Natural killer cell treated with Interleukin-12 subunit alpha and Interleukin-12 subunit beta and Interleukin-15 and Interleukin-18, amount 100 ng/mL, for 72 hours (primary cell): ENCODE results near the gene CYB5B. TPM values are rescaled to one million over a fixed set of nuclear protein-coding genes. Genes with fewer than 3 reads are reported as not detected.

Experiments used
- ATAC-seq, 2 donors: fragments of 150-1000 bp; cut with Tn5 transposase in 1 of 2; sonication (Bioruptor Pico), chemical (Tn5 transposase) in 1 of 2; 2 replicates each; pipeline ENCODE4 v1.10.0; 2021
- DNase-seq: peaks from one replicate; pipeline ENCODE4 v3.0.0; 2022; ENCODE audit warnings: low spot score
- H3K27ac Mint-ChIP-seq, 2 donors: 1 replicate in 1 of 2; 2 replicates in 1 of 2; pipeline ENCODE4 v1.8.0; 2022; ENCODE audit warnings: mixed read lengths in 2 of 2, mild to moderate bottlenecking in 1 of 2, moderate library complexity in 1 of 2
- H3K27me3 Mint-ChIP-seq, 2 donors: 1 replicate in 1 of 2; 2 replicates in 1 of 2; pipeline ENCODE4 v1.8.0; 2022; ENCODE audit warnings: mixed read lengths in 2 of 2
- H3K36me3 Mint-ChIP-seq: one replicate; pipeline ENCODE4 v1.8.0; 2022; ENCODE audit warnings: mixed read lengths
- H3K4me1 Mint-ChIP-seq, 2 donors: 1 replicate in 1 of 2; 2 replicates in 1 of 2; pipeline ENCODE4 v1.8.0; 2022; ENCODE audit warnings: low read depth in 2 of 2, mixed read lengths in 2 of 2, mild to moderate bottlenecking in 1 of 2
- H3K4me3 Mint-ChIP-seq: one replicate; pipeline ENCODE4 v1.8.0; 2022; ENCODE audit warnings: mixed read lengths
- H3K9me3 Mint-ChIP-seq: 2 replicates; pipeline ENCODE4 v1.8.0; 2022; ENCODE audit warnings: mixed read lengths
- total RNA-seq, 2 donors: library from RNA; stranded (reverse); gene quantifications; one replicate each; pipeline ENCODE4 v1.2.3, GENCODE V29; 2022

The CYB5B gene
- total RNA-seq, 2 donors from 2014 or later, result 162 to 230 TPM

DNA sequence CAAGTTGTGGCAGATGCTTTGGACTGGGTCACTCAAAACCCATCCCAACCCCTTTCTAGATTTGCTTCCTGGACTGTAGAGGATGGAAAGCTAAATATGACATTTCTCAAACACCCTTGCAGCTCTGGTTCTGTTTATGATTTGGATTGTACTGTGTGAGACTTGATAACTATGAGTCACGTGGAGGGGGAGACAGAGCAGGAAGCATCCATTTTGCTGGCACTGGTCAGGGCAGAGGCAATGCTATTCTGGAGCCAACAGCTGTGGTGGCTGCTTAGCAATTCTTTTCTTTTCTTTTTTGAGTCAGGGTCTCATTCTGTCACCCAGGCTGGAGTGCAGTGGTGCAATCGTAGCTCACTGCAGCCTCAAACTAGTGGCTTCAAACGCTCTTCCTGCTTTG lies 25.1 kb upstream of the CYB5B start:
- ATAC-seq, result peak; percentile 70 to 80
- H3K4me1 Mint-ChIP-seq, result peaks cover 17 to 26% of the 10 kb centered on the region in 2 donors
- H3K9me3 Mint-ChIP-seq, result no peaks in the 10 kb centered on the region
- no peaks in the 10 kb centered on the region for H3K36me3 Mint-ChIP-seq
- peak overlapping the region; percentile 34 for H3K4me3 Mint-ChIP-seq
- peak overlapping the region in 1 of 2 donors; percentile 82 for H3K27ac Mint-ChIP-seq
- no peaks in the 10 kb centered on the region for H3K27me3 Mint-ChIP-seq
- DNase-seq, result no peak

DNA sequence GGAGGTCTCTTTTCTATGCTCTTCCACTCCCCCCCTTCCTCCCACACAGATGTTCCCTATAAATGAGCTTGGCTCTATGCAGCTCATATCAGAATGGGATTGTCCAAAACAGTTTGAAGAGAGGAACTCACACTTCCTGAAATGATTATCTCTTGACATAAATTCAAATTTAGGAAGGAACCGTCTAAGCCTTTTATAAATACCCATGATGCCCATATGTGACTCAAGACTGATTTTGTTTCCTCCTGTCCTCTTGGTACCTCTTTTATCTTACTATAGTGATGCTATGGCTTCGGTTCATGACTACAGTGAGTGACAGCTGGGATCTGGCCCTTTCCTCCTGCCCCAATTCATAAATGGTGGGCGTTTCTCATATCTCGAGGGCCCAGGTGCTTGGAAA lies 22.0 kb upstream of the CYB5B start:
- ATAC-seq, result no peak
- peak overlapping the region in 1 of 2 donors; percentile 22 for H3K27ac Mint-ChIP-seq
- H3K4me3 Mint-ChIP-seq, result no peak overlapping the region
- H3K9me3 Mint-ChIP-seq, result no peaks in the 10 kb centered on the region
- no peaks in the 10 kb centered on the region for H3K36me3 Mint-ChIP-seq
- H3K27me3 Mint-ChIP-seq, result no peaks in the 10 kb centered on the region
- DNase-seq, result no peak
- H3K4me1 Mint-ChIP-seq, result peaks cover 8 to 20% of the 10 kb centered on the region in 2 donors

DNA sequence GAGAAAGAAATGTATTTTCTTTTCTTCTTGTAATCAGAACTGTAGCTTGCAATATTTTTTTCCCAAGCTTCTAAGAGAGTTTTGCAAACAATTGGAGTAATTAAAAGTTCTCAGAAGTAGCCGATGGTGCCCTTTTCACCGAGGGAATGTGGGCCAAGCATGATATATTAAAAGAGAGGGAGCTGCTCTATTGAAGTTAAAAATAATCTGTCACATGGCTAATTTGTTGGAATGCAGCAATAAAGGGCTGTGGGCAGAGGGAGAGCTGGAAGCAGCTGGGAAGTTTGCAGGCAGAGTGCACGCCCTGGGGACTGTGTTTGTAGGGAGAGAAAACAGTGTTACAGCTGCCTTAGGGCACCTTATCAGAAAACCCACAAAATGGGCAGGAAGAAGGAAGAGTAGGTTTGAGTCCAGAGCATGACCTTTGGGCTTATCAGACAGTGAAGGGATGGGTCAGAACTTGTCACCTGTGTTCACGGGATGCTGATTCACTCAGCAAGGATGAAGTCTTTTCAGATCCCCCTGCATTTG lies 20.1 kb upstream of the CYB5B start:
- DNase-seq, result no peak
- no peaks in the 10 kb centered on the region for H3K27me3 Mint-ChIP-seq
- H3K36me3 Mint-ChIP-seq, result no peaks in the 10 kb centered on the region
- ATAC-seq, result no peak
- H3K4me1 Mint-ChIP-seq, result peaks cover 4 to 9% of the 10 kb centered on the region in 2 donors
- no peak overlapping the region for H3K27ac Mint-ChIP-seq
- no peak overlapping the region for H3K4me3 Mint-ChIP-seq
- no peaks in the 10 kb centered on the region for H3K9me3 Mint-ChIP-seq

DNA sequence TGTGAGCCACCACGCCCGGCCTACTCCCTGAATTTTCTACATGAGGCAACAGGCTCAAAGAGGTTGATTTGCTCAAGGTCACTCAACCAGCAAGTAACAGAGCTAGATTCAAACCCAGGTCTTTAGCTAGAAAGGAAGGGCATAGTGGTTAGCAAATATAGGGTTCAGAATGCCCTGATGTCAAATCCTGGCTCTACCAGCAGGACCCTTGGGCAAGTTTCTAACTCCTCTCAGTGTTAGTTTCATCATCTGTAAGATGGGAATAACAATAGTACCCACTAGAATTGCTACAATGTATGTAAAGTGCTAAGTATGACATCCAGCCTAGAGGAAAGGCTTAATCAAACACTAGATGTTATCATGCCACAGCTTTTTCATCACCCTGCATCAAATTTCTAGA lies 19.1 kb upstream of the CYB5B start:
- DNase-seq (no peak), ATAC-seq (no peak)
- Mint-ChIP-seq H3K9me3 (no peaks in the 10 kb centered on the region), H3K27me3 (no peaks in the 10 kb centered on the region), H3K27ac (no peak overlapping the region), H3K4me1 (peaks cover 2 to 5% of the 10 kb centered on the region in 2 donors), H3K4me3 (no peak overlapping the region), H3K36me3 (no peaks in the 10 kb centered on the region)

DNA sequence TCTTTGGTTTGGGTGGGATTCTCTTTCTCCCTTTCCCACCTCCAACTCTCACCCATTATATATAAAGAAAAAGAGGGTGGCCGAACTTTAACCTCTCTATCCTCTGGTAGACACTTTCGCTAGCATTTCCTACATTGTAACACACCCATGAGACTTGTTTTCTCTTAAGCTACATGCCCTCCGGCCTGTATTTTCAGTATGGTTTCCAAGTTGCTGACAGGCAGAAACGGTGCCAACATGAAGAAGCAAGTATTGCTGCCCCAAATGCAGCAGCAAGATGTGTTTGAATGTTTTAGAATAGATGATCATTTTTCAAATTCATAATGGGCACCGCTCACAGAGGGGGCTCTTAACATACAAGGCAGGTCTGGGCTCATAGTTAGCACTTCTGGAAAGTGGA lies 18.7 kb upstream of the CYB5B start:
- Mint-ChIP-seq H3K27me3 (no peaks in the 10 kb centered on the region), H3K27ac (peak overlapping the region in 1 of 2 donors; percentile 41), H3K36me3 (no peaks in the 10 kb centered on the region), H3K4me3 (no peak overlapping the region), H3K9me3 (no peaks in the 10 kb centered on the region), H3K4me1 (peaks cover 4 to 6% of the 10 kb centered on the region in 2 donors)
- ATAC-seq (no peak), DNase-seq (no peak)

DNA sequence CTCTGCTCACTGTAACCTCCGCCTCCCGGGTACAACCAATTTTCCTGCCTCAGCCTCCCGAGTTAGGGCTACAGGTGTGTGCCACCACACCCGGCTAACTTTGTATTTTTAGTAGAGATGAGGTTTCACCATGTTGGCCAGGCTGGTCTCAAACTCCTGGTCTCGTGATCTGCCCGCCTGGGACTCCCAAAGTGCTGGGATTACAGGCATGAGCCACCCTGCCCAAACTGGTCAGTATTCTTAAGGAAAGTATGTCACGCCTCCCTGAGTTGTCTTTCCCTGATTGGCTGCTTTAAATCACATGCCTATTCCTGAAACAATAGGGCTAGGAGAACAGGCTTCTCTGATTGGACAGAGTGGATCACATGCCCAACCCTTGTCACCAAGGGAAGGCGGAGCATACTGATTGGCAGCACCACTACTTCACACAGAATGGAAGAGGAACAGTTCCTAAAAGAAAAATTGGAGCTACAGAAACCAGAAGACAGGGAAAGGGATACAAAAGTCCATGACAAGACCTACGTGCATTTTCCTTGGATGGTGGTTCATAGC lies 17.6 kb upstream of the CYB5B start:
- Mint-ChIP-seq H3K4me1 (peaks cover 10 to 13% of the 10 kb centered on the region in 2 donors), H3K4me3 (no peak overlapping the region)

DNA sequence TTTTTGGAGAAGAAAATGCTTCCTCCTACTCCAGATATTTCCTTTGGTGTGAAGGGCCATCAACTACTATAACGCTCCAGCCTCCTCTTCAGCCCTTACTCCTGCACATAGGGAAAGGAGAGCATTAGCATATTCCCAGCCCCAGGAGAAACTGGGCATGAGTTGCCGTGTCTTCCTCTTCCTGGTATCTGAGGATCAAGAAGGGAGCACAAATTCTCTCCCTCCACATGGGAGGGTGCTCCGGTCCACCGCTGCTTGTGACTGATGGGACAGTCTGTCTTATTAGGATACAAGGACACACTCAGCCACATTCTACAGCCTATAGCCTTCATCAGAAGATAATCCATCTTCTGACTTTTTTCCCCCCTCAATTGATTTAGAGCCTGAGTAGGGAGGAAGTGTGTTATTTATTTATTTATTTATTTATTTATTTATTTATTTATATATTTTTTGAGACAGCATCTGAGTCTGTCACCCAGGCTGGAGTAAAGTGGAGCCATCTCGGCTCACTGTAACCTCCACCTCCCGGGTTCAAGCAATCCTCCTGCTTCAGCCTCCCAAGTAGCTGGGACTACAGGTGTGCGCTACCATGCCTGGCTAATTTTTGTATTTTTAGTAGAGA lies 16.6 kb upstream of the CYB5B start:
- Mint-ChIP-seq H3K36me3 (no peaks in the 10 kb centered on the region), H3K27ac (no peak overlapping the region), H3K4me1 (peaks cover 10 to 13% of the 10 kb centered on the region in 2 donors), H3K27me3 (no peaks in the 10 kb centered on the region), H3K9me3 (no peaks in the 10 kb centered on the region), H3K4me3 (no peak overlapping the region)
- DNase-seq (no peak), ATAC-seq (no peak)

More for the DNA sequence above, 17.6 kb upstream of the CYB5B start:
- DNase-seq, result no peak
- Mint-ChIP-seq H3K36me3 (no peaks in the 10 kb centered on the region), H3K27ac (no peak overlapping the region), H3K27me3 (no peaks in the 10 kb centered on the region), H3K9me3 (no peaks in the 10 kb centered on the region)
- no peak for ATAC-seq

DNA sequence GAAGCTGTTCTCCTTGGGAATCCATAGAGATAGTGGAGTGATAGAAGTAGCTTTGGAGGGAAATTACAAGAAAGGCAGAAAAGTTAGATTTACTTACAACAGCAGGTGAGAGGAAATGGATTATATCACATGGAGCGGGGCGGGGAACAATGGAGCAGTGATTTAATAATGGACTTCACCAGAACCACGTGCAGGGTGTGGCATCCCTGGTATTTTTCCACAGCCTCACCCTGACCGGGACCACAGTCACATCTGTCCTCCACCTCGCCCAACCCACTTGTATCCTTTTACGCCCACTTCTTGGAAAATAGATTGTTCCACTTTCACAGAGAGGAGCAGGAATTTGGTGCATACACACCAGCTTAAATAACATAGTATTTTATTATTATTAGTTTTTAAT lies 15.9 kb upstream of the CYB5B start:
- ATAC-seq, result no peak
- Mint-ChIP-seq H3K27ac (no peak overlapping the region), H3K27me3 (no peaks in the 10 kb centered on the region)

DNA sequence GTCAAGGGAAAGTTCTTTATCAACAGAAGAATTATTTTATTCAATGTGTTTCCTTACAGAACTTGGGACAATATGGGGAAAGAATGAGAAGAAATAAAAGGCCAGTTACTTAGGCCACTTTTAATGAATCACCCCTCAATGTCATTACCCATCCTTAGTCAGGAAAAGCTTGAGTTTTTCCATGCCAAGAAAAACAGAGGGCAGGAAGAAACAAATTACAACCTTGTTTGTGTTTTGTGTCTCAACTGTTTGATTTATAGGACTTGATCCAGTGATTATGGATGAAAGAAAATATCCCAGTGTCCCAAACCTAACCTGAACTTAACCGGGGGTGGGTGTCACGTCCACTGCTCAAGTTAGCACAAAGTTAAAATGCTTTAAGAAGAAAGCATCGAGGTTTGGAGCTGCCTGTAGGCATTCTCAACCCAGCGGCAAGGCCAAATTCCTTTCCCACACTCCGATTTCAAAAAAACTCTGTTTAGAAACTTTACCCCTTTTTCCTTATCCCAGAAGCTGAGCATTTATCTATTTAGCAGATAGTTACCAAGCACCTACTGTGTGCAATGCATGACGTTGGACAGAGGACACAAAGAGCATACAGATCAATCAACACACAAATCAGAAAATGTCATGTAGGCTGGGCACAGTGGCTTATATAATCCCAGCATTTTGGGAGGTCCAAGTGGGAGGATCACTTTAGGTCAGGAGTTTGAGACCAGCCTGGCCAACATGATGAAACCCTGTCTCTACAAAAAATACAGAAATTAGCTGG lies 14.0 kb upstream of the CYB5B start:
- DNase-seq (no peak), ATAC-seq (no peak)
- Mint-ChIP-seq H3K4me1 (peaks cover 10 to 13% of the 10 kb centered on the region in 2 donors), H3K4me3 (no peak overlapping the region), H3K27me3 (no peaks in the 10 kb centered on the region), H3K9me3 (no peaks in the 10 kb centered on the region), H3K27ac (peak overlapping the region in 1 of 2 donors; percentile 88), H3K36me3 (no peaks in the 10 kb centered on the region)

More for the DNA sequence above, 15.9 kb upstream of the CYB5B start:
- DNase-seq, result no peak
- Mint-ChIP-seq H3K9me3 (no peaks in the 10 kb centered on the region), H3K4me3 (no peak overlapping the region), H3K36me3 (no peaks in the 10 kb centered on the region), H3K4me1 (peaks cover 10 to 13% of the 10 kb centered on the region in 2 donors)

DNA sequence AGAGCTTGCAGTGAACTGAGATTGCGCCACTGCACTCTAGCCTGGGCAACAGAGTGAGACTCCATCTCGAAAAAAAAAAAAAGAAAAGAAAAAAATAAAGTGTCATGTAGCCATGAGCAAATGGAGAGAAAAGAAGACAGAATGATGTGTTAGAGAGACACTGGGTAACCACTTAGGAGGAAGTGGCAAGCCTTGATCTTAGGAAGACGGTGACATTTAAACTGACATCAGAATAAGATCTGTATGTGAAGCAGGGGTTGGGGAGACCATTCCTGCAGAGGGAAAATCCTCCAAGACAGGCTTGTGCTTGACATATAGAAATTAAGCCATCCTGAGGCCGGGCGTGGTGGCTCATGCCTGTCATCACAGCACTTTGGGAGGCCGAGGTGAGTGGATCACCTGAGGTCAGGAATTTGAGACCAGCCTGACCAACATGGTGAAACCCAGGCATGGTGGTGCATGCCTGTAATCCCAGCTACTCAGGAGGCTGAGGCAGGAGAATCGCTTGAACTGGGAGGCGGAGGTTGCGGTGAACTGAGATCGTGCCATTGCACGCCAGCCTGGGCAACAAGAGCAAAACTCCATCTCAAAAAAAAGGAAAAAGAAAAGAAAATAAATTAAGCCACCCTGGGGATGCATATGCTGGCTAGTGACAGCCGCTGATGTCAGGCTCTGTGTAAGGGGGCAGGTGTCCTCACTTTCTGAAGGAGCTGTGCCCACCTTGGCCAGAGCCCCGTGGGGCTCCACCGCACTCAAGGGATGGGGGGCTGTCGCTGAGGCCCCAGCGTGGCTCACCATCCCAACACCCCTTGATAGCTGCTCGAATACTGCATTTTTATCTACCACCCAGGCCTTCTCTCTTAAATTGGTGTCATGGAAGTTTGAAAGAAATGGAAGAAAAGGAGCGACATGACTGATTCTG lies 13.1 kb upstream of the CYB5B start:
- H3K27me3 Mint-ChIP-seq, result no peaks in the 10 kb centered on the region
- peaks cover 10 to 13% of the 10 kb centered on the region in 2 donors for H3K4me1 Mint-ChIP-seq
- ATAC-seq (peak; percentile 31 to 43), DNase-seq (no peak)
- H3K9me3 Mint-ChIP-seq, result no peaks in the 10 kb centered on the region
- no peak overlapping the region for H3K4me3 Mint-ChIP-seq
- H3K27ac Mint-ChIP-seq, result peak overlapping the region in 1 of 2 donors; percentile 88
- no peaks in the 10 kb centered on the region for H3K36me3 Mint-ChIP-seq

DNA sequence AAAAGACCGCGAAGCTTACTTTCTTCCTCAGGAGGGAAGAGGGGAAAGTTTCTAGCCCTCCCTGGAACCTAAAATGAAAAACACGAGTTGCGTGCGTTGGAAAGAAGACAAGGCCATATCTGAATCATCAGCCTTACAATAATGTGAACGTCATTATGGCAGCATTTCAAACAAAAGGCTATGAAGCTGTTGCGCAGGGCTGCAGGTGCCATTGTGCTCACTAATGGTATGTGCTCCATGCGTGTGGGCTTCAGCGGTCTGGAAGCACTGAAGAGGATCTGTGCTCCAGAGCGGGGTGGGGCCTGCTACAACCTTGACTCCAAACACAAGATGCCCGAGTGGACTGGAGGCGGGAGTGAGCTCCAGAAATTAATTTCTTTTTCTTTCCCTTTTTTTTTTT lies 12.1 kb upstream of the CYB5B start:
- Mint-ChIP-seq H3K36me3 (no peaks in the 10 kb centered on the region), H3K4me1 (peaks cover 7 to 13% of the 10 kb centered on the region in 2 donors), H3K27me3 (no peaks in the 10 kb centered on the region), H3K27ac (no peak overlapping the region), H3K9me3 (no peaks in the 10 kb centered on the region), H3K4me3 (no peak overlapping the region)
- DNase-seq (no peak), ATAC-seq (no peak)

DNA sequence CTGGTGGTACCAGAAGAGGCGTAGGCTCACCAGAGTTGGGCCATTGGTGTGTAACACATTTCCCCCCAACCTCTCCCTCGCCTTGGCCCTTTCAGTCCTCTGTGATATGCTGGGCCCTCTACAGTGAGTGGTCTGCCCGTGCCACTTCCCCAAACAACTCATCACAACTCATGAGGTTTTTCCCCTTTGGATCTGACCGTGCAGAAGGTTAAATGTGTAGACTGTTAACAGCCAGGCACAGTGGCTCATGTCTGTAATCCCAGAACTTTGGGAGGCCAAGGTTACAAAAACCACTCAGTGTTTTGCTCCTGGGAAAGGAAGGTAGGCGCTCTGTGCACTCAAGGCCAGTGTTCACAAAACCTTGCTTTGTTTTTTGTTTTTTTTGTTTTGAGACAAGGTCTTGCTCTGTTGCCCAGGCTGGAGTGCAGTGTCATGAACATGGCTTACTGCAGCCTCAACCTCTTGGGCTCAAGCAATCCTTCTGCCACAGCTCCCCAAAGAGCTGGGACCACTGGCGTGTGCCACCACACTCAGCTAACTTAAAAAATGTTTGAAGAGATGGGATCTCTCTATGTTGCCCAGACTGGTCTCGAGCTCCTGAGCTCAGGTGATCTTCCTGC lies 11.3 kb upstream of the CYB5B start:
- H3K9me3 Mint-ChIP-seq, result no peaks in the 10 kb centered on the region
- DNase-seq, result no peak
- H3K27me3 Mint-ChIP-seq, result no peaks in the 10 kb centered on the region
- no peak for ATAC-seq
- peak overlapping the region in 1 of 2 donors; percentile 19 for H3K27ac Mint-ChIP-seq
- no peak overlapping the region for H3K4me3 Mint-ChIP-seq
- peaks cover 7 to 13% of the 10 kb centered on the region in 2 donors for H3K4me1 Mint-ChIP-seq
- H3K36me3 Mint-ChIP-seq, result no peaks in the 10 kb centered on the region
